GM21423 (cell line): ENCODE measurements around the gene NR5A2.

Experiments
- ATAC-seq: cut with Tn5 transposase; IDR thresholded peaks from one replicate; pipeline ENCODE4 v1.9.1; 2021; ENCODE audit warnings: mild to moderate bottlenecking, moderate library complexity; ENCODE audit not compliant: unreplicated experiment

Gene NR5A2

DNA sequence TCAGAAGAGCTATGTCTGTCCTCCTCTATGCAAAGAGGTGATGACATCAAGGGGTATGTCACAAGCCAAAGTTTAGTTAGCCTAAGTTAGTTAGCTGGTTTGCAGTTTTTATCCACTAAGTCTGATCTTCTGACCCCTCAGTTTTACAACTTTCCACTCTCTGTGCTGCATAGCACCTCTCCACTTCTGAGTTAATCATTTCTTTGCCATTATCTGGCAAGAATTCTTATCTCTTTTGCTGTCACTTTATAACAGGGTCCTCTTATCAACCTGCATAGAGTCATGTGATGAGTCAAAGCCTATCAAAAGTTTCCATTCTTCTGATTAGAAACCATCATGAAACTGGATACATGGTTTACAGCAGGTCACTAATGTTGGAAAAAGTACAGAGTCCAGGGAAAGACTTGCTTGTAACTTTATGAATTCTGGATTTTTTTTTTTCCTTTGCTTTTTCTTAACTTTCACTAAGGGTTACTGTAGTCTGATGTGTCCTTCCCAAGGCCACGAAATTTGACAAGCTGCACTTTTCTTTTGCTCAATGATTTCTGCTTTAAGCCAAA, at the start of gene NR5A2:
TSS of gene NR5A2 (plus strand) at position 447 of the 560 bp plus-strand sequence. CDS start 138 bp downstream, outside the sequence.
- ATAC-seq = no peak

DNA sequence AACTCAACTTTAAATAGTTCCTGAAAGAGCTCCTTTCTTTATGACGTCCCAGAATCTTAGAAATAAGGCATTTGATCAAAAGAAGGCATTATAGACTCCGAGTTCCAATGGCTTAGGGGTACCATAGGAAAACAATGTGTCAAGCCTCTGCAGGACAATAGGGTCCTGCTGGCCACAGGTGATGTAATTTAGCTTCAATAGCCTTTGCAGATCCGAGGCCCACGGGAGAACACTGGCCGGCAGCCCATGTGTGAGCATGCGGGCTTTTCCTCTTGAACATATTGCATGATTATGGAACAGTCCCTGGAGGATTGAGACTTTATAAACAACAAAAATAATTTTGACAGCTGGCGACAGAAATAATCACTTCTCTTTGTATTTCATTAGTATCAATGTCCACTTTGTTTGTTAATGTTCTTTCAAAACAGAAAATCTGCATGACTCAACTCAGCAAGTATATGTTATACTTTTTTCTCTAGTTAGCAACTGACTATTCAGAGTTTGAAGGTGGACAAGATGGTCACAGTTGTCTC, 49.0 kb upstream of the NR5A2 start:
- ATAC-seq = no peak

DNA sequence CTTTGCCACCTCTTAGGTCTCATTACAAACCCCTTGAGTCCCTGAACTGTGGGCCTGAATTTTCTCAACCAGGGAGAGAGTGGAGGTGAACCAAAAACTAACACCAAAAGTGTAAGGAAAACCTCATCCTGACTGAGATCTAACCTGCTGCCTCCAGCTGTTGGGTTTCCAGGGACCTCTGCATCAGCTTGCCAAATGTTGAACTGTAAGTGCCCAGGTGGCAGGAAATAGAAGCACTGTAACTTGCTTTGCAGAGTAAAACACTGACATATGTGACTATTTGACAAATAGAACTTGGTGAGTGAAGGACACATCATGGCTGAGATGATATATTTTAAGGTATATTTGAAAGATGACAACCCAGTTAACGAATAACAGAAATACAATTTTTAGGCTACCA, 48.4 kb upstream of the NR5A2 start:
- ATAC-seq = no peak

DNA sequence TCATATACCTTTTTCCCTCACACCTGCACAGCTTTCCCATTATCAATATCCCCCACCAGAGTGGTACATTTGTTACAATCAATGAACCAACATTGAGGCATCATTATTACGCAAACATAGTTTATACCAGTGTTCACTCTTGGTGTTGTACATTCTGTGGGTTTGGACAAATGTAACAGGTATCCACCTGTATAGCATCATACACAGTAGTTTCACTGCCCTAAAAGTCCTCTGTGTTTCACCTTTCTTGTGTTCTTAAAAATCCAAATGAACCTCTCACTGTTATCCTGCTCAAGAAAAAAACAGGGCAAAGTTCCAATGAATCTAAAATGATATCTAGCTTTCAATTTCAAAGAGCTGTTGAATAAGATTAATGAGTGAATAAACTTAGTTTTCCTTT, 45.9 kb upstream of the NR5A2 start:
- no peak for ATAC-seq

DNA sequence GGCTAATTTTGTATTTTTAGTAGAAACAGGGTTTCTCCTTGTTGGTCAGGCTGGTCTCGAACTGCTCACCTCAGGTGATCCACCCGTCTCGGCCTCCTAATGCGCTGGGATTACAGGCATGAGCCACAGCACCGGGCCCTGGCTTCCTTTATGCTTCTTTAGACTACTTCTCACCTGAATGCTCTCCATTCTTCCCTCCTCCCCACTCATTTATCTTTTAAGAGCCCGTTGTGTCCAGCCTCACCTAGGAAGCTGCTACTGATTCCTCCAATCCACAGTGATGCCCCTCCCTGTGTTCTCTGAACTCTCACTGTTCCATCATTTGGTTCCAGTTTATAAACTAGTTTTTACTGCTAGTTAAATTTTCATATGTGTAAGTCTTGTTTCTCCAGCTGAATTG, 44.9 kb upstream of the NR5A2 start:
- no peak for ATAC-seq

DNA sequence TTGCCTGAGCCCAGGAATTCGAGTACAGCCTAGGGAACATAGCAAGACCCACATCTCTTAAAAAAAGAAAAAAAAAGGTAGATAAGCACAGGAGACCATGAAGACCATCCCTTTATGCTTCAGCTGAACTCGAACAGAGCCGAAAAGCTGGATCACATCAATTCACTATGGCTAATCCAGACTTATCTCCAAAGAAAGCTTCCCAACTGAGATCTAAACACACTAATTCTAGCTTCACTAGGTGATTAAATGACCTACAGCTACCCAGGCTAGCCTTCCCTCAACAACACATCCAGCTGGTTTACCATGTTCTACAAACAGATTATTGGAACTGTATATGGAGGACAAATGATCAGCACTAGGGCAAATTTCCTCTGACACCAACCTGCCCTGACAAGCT, 44.0 kb upstream of the NR5A2 start:
- no peak for ATAC-seq

DNA sequence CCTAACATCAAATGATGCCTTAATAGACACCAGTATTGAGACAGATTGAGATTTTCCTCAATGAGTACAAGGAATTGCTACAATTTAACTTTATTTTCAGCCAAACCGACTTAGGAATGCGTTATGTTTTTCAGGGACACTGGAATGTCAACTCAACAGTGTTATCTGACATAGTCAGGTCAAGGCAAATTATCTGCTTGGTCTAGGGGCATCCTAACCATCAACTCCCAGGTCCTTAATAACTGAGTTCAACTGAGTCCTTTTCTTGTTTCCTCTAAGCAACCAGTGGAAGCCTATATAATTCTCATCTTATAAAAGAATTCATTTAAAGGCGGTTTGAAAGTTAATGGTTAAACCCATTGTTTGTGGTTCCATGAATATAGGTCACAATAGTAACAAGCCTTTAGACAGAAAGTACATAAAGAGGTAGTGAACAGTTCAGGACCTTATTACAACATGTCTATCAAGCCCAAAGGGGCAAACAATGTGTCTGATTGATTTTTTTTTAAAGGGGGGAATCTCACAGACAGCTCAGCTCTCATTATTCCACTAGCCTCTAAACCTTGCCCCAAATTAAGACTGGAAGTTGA, 32.3 kb upstream of the NR5A2 start:
- ATAC-seq = no peak

DNA sequence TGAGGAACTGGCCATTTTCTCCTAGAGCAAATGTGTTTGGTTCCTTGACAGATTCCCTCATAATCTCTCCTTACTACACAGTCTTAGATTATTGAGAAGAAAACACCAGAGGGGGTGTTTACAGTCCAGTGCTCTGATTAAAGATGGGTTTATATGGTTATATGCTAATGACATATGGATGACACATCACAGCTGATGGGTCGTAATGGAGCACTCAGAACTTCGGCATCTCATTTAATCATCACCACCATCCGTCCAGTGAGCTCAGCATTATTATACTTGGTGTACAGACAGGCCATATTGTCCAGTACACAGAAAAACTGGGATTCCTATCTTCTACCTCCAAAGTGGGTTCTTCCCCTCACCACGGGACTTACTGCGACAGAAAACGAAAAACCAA, 22.3 kb upstream of the NR5A2 start:
- no peak for ATAC-seq

DNA sequence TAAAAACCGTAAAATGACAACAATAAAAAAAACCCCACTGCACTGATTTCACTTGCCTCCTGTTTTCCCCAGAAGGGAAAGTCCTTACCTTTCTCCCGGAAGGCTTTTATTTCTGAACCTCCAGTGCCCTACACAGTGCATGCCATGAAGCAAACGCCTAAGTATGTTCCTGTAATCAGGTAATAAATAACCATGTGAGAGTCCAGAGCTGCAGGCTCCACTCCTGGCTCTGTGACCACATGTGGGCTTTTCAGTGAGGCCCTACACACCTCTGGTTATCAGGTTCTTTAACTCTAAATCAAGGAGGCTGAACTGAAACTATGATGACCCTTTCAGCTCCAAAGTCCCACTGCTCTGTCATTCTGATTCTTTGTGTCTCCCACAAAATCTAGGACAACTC, 20.8 kb upstream of the NR5A2 start:
- ATAC-seq = no peak

DNA sequence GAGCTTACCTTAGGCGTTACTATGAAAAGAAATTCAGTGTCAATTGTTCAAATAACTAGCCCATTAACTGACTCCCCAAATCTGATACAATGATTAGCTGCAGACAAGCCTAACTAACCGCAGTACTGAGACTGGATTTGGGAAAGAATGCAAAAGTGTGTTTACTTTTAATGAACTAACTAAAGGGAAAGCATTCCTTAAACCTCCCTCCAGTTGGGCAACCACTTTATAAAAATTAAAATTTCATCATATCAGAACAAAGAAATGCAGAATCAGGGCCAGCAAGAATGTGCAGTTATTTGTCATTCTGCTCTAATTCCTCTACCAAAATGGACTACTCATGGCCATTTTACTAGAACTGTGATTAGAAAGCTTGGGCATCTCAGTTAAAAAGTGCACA, 11.7 kb upstream of the NR5A2 start:
- no peak for ATAC-seq

DNA sequence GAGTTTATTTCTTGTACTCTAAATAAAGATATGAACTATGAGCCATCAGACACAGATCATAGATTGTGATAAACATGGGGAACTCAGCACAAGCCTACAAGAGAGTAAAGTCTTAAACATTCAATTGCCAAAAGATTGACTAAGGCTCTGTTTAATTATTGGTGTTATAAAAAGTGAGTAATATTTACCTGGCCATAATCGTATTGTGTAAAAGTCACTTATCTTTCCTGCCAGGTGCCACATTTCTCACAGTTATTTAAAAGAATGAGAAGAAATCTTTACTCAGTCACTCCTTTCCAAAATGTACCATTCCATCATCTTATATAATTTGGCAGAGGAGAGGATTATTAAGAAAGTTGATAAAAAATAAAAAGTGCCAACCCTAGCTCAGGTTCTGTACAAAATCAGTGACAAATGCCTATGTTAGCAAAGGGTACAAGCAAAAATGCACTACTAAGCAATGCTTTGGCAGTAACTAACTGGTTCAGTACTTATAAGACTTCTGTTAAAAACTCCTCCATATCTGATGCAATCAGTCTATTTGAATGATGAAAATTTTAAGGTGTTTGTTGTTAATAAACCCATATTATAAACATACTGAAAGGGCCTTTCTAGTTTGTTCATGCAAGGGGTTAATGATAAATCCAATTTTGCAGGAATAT, 5.8 kb upstream of the NR5A2 start:
- no peak for ATAC-seq

DNA sequence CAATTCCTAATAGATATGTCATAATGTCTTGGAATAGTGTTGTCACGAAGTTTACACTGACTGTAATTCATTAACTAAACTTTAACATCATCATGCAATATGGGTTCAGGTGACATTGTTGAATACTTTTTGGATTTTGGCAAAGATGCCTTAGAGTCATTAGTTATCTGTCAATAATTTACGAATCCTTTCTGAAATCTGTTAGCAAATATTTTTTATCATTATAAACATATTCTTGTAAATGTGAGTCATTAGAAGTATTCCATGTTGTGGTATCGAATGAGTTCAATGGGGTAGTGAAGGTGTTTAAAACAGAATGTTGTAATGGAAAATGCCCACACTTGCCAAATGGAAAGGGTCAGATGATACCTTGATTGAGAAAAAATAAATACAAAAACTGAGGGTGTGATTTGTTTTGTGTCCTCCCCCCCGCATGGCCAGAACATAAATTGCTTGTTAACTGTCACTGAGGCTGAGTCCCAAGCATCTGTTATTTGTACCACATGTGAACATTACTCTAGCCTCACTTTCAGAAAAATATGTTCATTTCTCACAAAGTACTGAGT, 5.2 kb upstream of the NR5A2 start:
- ATAC-seq = no peak

DNA sequence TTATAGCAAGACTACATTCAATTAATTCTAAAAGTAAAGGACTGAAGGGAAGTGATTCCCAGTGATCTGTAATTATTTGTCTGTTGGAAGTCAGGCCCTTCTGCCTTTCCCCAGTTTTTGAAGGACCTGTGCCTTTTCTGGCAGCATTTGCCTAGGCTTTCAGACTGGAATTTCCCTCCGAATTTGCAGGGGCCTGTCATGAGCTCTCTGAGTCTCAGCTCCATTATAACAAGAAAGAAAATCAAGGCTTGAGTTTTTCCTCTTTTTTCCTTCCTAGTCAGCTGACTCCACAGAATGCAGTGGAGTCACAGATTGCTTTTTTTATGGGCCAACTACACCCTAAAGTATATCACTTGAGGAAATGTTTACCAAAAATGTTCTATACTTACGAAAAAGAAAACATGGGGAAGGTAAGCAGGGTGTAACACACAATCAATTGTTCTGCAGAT, 1.1 kb downstream of the NR5A2 start:
- ATAC-seq = no peak

DNA sequence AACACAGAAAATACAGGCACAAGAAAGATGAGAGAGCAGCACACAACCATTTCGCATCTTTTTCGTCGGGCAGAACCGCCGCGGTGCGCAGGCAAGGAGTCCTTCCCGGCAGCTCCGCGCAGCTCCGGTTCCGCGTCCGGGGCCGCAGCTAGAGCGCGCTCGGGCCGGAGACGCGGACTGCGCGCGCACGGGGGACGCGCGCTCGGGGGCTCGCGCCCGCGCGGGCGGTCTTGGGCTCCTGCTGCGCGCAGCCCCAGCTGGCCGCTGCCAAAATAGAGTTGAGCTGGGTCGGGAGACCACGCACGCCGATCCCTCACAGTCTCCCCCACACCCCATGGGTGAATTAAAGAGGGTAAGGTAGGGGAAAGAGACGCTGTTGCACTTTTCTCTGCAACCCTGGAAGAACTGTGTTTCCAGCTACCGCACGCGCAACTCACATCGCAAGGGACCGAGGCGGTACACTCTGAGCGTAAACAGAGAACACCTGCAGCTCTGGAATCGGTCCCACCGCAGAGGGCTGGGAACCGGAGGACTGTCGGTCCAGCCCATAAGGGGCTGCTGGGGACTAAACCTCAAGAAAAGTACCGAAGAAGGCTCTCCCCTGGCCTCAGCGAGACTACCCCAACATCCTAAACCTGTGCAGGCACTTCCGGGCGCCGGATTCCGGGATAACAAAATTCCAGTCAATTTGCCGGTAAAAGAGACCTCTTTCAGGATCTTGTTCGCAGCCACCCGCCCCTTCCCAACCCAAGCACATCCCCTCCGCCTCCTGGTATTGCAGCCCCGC, 1.7 kb downstream of the NR5A2 start:
- no peak for ATAC-seq

DNA sequence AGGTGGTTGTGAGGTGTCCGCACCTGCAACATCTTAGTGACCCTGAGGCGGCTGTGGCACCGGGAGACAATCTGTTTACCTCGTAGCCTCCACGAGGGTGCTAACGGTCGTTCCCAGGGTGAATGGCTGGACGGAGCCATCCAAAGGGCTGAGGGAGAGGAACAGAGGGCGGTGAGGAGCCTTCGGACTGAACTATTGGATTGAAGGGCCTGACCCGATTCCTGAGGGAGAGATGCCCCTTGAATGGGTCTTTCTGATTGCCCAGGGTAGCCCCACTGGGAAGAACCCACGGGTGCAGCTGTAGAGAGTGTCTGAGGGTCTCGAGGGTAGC, 2.3 kb downstream of the NR5A2 start:
- ATAC-seq = no peak

DNA sequence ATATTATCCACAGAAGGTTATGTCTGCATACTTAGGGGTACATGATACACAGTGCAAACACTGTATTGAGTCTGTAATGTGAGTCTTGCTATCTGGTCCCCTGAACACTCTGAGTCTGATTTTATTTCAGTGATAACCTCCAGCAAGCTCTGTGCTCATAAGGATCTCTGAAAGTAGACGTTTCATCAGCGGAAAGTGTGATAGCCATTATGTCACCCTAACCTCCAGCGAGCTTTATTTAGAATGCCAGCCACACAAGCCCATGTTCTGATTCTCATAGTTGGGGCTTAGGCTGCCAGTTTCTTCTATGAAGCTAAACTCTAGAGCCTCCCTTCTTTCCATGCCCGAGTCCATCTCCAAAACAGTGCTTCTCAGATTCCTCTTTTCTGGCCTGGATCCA, 3.3 kb downstream of the NR5A2 start:
- no peak for ATAC-seq

DNA sequence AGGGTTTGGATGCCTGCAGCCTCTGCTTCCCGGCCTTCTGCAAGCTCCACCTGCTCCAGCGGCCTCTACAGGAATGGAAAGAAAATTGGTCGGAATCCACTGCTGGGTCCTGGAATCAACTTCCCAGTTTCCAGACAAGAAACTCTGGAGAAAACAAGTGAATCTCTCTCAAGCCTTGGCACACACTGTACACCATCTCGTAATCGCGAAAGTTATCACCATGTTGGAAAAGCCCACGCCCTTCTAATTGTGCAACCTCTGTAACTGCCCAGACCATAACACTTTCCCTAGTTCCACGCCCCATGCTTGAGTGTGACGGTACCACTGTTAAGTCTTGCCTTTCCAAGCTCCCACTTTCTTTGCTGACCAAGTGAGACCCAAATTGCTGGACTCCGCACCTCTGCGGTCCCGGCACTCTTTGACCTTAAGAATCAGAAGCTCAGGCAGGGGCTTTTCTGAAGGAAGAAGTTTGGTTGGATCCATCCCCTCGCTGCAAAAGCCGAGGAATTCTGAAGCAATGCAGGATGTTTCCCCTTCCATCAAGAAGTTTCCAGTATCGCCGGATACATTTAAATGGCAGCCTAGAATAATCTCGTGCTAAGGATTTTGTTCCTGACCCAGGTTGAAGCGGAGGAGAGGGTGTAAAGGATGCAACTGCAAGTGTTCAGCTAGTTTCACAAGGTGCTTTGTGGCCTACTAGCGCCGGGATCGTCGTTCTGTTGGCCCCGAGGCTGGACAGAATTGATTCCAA, 6.2 kb downstream of the NR5A2 start:
- no peak for ATAC-seq

DNA sequence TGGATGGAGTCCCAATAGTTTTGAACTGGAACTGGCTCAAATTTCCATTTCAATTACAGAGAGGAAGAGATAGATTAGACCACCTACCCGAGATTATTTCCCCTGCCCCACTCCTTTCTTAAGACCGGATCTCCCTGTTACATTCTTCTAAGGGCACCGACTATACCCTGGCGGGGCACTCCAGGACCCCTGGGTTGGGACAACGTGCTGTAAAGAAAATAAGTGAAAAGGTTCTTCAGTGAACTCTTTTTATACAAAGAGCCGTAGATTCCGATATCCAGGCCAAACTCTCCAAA, 6.7 kb downstream of the NR5A2 start:
- ATAC-seq = no peak

DNA sequence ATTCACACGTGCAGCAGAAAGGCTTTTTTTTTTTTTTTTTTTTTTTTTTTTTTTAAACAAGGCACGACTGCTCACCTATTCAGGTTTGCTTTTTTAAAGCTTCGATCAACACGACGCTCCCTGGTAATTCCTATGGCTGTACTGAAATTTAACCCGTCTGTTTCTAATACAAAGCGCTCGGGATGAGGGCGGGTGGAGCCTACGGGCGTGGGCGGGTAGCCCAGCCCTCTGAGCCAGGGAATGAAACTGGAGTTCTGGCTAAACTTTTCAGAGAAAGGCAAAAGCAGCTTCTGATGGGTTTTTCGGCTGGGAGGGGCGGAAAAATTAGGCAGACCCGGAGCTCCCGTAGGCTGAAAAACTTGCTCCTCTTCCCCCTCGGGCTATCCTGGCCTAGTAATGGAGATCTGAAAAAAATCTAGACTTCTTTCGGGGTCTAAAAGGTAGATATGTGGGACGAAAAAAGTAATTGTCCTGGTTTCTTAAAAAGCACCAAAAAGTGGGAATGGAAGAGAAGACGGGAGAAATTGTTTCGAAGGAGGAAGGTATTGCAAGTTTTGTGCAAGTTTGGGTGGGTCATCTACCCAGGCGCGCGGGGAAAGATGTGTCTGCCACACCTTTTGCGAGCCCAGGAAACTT, 7.4 kb downstream of the NR5A2 start:
- ATAC-seq = no peak

DNA sequence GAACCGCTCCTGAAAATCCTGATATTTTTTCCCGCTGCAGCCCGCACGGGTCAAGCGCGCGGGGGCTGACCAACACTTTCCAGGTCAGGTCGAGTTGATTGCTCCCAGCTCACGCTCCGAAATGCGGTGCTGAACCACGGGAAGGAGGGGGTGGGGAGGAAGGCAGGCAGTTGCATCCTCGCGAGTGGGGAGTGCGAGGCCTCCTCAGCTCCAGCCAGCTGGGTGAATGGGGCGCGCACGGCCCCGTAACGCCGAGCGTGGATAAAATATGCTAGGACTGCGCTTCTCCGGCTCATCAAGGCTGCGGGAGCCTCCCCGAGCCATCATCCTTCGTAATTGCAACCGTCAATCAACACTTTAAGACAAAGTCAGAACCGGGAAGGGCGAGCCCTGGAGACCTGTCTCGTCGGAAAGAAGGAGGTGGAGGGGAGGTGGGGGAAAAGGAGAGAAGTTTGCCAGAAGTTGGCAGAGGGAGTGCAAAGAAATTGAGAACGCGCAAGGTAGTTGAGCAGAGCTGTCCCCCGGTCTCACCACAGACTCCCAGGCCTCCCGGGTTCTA, 8.0 kb downstream of the NR5A2 start:
- ATAC-seq = no peak
